AG10803 (cell line): ENCODE data around the gene HFE.
"Not testable (repeated sequence)": the region's sequence is repeated elsewhere in the genome, so short reads cannot be mapped to it uniquely, and the experiment has no call there.

Experiments
- DNase-seq: peaks from one replicate; pipeline ENCODE4 v3.0.0; 2010; ENCODE audit warnings: low read depth
- H3K4me3 ChIP-seq: 2 replicates; pipeline ENCODE4 v1.5.1; 2011; ENCODE audit warnings: mild to moderate bottlenecking, low read length, control low read depth
- TF ChIP-seq, protein P1 (sequence below): conservative IDR thresholded peaks from 2 replicates; pipeline ENCODE4 v1.5.1; 2011; ENCODE audit warnings: mild to moderate bottlenecking, low read length, control low read depth, inconsistent platforms

HFE gene

GRCh38 chr6:26067367-26067766, 19.9 kb upstream of the HFE start:
- TF ChIP-seq, protein P1, sequence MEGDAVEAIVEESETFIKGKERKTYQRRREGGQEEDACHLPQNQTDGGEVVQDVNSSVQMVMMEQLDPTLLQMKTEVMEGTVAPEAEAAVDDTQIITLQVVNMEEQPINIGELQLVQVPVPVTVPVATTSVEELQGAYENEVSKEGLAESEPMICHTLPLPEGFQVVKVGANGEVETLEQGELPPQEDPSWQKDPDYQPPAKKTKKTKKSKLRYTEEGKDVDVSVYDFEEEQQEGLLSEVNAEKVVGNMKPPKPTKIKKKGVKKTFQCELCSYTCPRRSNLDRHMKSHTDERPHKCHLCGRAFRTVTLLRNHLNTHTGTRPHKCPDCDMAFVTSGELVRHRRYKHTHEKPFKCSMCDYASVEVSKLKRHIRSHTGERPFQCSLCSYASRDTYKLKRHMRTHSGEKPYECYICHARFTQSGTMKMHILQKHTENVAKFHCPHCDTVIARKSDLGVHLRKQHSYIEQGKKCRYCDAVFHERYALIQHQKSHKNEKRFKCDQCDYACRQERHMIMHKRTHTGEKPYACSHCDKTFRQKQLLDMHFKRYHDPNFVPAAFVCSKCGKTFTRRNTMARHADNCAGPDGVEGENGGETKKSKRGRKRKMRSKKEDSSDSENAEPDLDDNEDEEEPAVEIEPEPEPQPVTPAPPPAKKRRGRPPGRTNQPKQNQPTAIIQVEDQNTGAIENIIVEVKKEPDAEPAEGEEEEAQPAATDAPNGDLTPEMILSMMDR: no peak

GRCh38 chr6:26068036-26068435, 19.2 kb upstream of the HFE start:
- H3K4me3 ChIP-seq: no peak overlapping the region
- DNase-seq: no peak
- TF ChIP-seq, protein P1: no peak

More at GRCh38 chr6:26067367-26067766, 19.9 kb upstream of the HFE start:
- no peak overlapping the region for H3K4me3 ChIP-seq
- DNase-seq: no peak

- DNase-seq: peak; percentile 42
- TF ChIP-seq, protein P1: no peak
- no peak overlapping the region for H3K4me3 ChIP-seq
Observed at GRCh38 chr6:26071135-26071534, 16.1 kb upstream of the HFE start.

GRCh38 chr6:26075063-26075717, 12.0 kb upstream of the HFE start:
- TF ChIP-seq, protein P1: no peak
- no peak overlapping the region for H3K4me3 ChIP-seq
- no peak for DNase-seq

DNA sequence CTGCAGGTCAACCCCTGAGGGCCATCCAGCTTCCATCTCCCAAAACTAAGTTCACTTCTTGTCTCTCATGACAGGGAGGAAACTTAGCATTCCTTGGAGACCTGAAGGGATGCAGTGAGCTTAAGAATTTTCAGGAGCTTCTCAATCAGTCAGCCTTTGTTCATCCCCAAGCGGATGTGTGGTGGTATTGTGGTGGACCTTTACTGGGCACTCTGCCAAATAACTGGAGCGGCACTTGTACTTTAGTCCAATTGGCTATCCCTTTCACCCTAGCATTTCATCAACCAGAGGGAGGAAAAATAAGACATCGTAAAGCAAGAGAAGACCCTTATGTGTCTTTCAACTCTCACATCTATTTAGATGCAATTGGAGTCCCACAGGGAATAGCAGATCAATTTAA, 9.2 kb upstream of the HFE start:
- H3K4me3 ChIP-seq: not testable (repeated sequence)

DNA sequence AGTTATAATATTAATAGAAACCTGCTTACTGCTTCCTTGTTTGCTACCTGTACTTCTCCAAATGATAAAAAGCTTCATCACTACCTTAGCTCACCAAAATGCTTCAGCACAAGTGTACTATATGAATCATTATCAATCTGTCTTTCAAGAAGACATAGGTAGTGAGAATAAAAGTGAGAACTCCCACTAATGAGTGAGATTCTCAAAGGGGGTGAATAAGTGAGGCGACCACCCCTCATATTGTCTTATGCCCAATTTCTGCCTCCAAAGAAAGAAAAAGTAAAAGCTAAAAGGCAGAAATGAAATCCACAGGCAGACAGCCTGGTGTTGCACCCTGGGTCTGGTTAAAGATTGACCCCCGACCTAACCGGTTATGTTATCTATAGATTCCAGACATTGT, 6.1 kb upstream of the HFE start:
- H3K4me3 ChIP-seq, DNase-seq: not testable (repeated sequence)

More for the DNA sequence above, 9.2 kb upstream of the HFE start:
- not testable (repeated sequence) for DNase-seq

DNA sequence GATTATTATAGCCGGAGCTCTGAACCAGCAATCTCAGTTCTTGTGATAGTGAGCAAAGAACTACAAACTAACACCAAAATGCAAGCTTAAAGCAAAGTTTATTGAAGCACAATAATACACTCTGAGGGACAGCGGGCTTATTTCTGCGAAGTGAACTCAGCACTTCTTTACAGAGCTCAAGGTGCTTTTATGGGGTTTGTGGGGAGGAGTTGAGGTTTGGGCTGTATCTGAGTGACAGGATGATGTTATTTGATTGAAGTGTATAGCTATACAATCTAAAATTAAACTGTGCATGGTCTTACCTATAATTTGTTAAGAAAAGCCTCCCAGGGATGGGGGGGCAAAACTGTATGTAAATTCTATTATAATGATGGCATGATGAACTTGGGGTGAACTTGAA, 1.0 kb upstream of the HFE start:
- H3K4me3 ChIP-seq: no peak overlapping the region
- TF ChIP-seq, protein P1: no peak
- DNase-seq: no peak

- TF ChIP-seq, protein P1: no peak
- peak overlapping the region; percentile 80 for H3K4me3 ChIP-seq
- DNase-seq: no peak
Observed at GRCh38 chr6:26088344-26088743, 1.1 kb downstream of the HFE start.
